ENCODE data around the gene IRF2BP2. TPM values are rescaled to one million over a fixed set of nuclear protein-coding genes. Genes with fewer than 3 reads are reported as not detected.

The IRF2BP2 gene
- total and polyA plus RNA-seq, 10 of the 15 experiments (the other 5 are each of a cell fraction or from before 2014, with no cell fraction given): 7.5 to 114 (median 52.3) TPM

DNA sequence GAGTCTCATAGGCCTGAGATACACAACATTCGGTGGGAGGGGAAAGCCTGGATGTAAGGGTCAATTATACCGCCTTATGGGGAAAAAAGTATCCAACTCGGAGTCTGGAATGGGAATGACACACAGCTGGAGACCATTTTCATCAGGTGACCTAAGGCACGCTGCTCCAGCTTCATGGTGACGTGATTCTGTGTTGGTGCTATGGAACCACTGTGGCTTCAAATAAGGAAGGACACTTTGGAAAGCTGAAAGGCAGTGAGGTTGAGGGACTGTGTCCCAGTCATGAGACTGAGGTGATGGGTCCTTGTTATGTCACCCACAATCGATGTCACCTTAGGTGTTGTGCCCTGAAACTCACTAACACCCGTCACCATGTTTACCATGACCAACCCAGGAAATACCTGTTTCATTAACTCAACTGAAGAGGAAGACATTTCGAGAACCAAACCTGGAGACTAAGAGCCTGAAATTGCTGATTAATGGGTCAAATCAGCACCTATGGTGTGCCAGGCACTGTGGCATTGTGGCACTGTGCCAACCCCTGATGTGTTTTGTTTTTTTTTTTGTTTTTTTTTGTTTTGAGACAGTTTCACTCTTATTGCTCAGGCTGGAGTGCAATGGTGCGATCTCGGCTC is 54.5 kb downstream of the IRF2BP2 start:
- DNase-seq (ENCODE audit: low read depth, low spot score) (no peak), ATAC-seq (no peak), FAIRE-seq (no peak)
- BruUV-seq (replicated peaks): no TSS peak
- no peak for TF ChIP-seq ZNF622 (IDR thresholded peaks at IDR 0.05)
- no peak for TF ChIP-seq RUNX3 (IDR thresholded peaks at IDR 0.05; ENCODE audit: low read length)
- no peak for TF ChIP-seq ZNF274 (IDR thresholded peaks at IDR 0.05; ENCODE audit: insufficient read depth, insufficient read length)
- TF ChIP-seq, protein P1, sequence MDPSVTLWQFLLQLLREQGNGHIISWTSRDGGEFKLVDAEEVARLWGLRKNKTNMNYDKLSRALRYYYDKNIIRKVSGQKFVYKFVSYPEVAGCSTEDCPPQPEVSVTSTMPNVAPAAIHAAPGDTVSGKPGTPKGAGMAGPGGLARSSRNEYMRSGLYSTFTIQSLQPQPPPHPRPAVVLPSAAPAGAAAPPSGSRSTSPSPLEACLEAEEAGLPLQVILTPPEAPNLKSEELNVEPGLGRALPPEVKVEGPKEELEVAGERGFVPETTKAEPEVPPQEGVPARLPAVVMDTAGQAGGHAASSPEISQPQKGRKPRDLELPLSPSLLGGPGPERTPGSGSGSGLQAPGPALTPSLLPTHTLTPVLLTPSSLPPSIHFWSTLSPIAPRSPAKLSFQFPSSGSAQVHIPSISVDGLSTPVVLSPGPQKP (IDR thresholded peaks at IDR 0.05; ENCODE audit: low read depth, low read length): no peak
- TF ChIP-seq, protein P2, sequence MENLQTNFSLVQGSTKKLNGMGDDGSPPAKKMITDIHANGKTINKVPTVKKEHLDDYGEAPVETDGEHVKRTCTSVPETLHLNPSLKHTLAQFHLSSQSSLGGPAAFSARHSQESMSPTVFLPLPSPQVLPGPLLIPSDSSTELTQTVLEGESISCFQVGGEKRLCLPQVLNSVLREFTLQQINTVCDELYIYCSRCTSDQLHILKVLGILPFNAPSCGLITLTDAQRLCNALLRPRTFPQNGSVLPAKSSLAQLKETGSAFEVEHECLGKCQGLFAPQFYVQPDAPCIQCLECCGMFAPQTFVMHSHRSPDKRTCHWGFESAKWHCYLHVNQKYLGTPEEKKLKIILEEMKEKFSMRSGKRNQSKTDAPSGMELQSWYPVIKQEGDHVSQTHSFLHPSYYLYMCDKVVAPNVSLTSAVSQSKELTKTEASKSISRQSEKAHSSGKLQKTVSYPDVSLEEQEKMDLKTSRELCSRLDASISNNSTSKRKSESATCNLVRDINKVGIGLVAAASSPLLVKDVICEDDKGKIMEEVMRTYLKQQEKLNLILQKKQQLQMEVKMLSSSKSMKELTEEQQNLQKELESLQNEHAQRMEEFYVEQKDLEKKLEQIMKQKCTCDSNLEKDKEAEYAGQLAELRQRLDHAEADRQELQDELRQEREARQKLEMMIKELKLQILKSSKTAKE (IDR thresholded peaks at IDR 0.05; ENCODE audit: low read depth, poor library complexity, severe bottlenecking): no peak
- no peak for TF ChIP-seq EED (IDR thresholded peaks at IDR 0.05; ENCODE audit: low read depth)
- no peak for TF ChIP-seq TARDBP (IDR thresholded peaks at IDR 0.05; ENCODE audit: borderline replicate concordance)
- TF ChIP-seq POU2F2 (IDR thresholded peaks at IDR 0.05; ENCODE audit: borderline replicate concordance, low read depth, low read length): no peak
- TF ChIP-seq SUPT20H (IDR thresholded peaks at IDR 0.05; ENCODE audit: borderline replicate concordance, control insufficient read depth, low read depth, low read length): no peak
- TF ChIP-seq ZNF217 (IDR thresholded peaks at IDR 0.05): no peak
- TF ChIP-seq HCFC1 (IDR thresholded peaks at IDR 0.05; ENCODE audit: low read length): no peak
- ChIA-PET SMC1A (ENCODE audit: uncharacterized antibody, unreplicated experiment) (interaction anchor here (0.8 to 1.2 kb wide), 2 partner anchors 56 to 217 kb away, joined by 3 read pairs; no protein-coding TSS in a partner anchor), RAD21 (ENCODE audit: unreplicated experiment) (interaction anchor here (1.1 kb wide), 1 partner anchor 55 kb away, joined by 3 read pairs; no protein-coding TSS in a partner anchor), CTCF (no interaction called here), POLR2A (interaction anchor here (0.7 kb wide), 1 partner anchor 373 kb away, joined by 3 read pairs; no protein-coding TSS in a partner anchor)
- Histone ChIP-seq H3K36me3 (ENCODE audit: control insufficient read depth in 2 of 2, insufficient read depth in 2 of 2, low read length in 1 of 2) (no peaks in the 10 kb centered on the region), H3K4me2 (ENCODE audit: control insufficient read depth, insufficient read depth) (no peak overlapping the region), H3K27me3 (replicated peaks in 1 of 2; ENCODE audit: control insufficient read depth in 2 of 2, insufficient read depth in 2 of 2, low read length in 1 of 2) (no peaks in the 10 kb centered on the region), H3K27ac (ENCODE audit: control insufficient read depth, insufficient read depth) (no peak overlapping the region), H3K9ac (ENCODE audit: control insufficient read depth, insufficient read depth, low read length) (no peak overlapping the region), H3K9me3 (replicated peaks; ENCODE audit: control insufficient read depth, insufficient read depth, low read length) (no peaks in the 10 kb centered on the region), H3K4me1 (ENCODE audit: control insufficient read depth, insufficient read depth, low read length) (no peaks in the 10 kb centered on the region), H3K79me2 (ENCODE audit: control insufficient read depth, insufficient read depth, low read length) (no peaks in the 10 kb centered on the region), H3K4me3 (no peak overlapping the region), H4K20me1 (ENCODE audit: control insufficient read depth, insufficient read depth) (no peaks in the 10 kb centered on the region), H2AFZ (ENCODE audit: control insufficient read depth, low read depth, low read length) (no peak overlapping the region)
- in situ Hi-C loops (cut with MboI): no loop called here
- 59% methylated on average over 10 of the region's 10 CpGs for WGBS (ENCODE audit: insufficient coverage, insufficient replicate concordance, low lambda C conversion rate, missing lambda C conversion rate)
- intact Hi-C loops (cut with micrococcal nuclease; ENCODE audit: unreplicated experiment): no loop called here
